NCI-H2227 treated with DMSO at 0.1 percent for 48 hours (cell line): ENCODE measurements around the gene PPA1.
"Not testable (repeated sequence)": the region's sequence is repeated elsewhere in the genome, so short reads cannot be mapped to it uniquely, and the experiment has no call there.

Source experiments
- DNase-seq: peaks from one replicate; lab custom pipeline; 2025; lab: John Stamatoyannopoulos, UW

PPA1 gene

DNA sequence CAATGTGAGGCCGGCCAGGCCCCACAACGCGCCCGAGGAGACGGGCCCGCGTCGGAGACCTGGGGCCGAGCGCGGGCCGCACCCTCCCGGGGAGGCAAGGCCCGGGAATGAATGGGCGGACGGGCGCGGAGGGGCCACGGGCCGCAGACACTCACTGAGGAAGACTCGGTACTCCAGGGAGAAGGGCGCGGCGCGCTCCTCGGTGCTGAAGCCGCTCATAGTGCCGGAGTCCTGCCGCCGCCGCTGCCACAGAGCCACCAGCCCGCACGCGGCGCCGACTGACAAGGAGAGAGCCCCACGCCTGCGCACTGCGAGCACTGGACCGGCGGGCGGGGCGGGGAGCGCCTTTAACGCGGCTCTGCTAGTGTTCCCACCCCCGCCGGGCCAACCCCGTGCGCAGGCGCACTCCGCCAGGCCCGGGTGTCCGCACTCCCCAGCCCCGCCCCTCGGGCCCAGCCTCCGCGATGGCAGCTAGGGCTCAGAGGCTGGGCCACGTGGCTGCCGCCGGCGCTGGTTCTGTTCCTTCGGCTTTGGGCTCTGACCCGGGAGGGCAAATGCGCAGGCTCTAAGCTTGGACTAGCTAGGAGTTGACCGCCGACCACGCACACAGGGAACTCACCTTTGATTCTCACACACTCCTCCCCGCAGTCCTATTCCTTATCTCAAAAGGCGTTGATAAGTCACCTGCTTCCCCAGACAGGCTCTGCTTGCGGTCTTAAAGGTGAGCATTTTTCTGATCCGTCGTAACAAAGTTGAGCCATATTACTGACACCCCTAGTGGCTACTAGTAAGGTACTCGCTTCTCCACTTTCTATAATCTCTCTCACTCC, at the start of gene PPA1:
TSS of gene PPA1 (minus strand) at position 321 of the 830 bp plus-strand sequence. CDS start at position 219, 102 bp downstream.
- peak; percentile 92 for DNase-seq

- no peak for DNase-seq
Observed at GRCh38 chr10:70281609-70282008, 48.4 kb upstream of the PPA1 start.

- no peak for DNase-seq
Observed at GRCh38 chr10:70280099-70280498, 46.9 kb upstream of the PPA1 start.

- DNase-seq: no peak
Observed at GRCh38 chr10:70277396-70278030, 44.3 kb upstream of the PPA1 start.

- no peak for DNase-seq
Observed at GRCh38 chr10:70274643-70275042, 41.4 kb upstream of the PPA1 start.

GRCh38 chr10:70272925-70273316, 39.7 kb upstream of the PPA1 start:
- no peak for DNase-seq

DNA sequence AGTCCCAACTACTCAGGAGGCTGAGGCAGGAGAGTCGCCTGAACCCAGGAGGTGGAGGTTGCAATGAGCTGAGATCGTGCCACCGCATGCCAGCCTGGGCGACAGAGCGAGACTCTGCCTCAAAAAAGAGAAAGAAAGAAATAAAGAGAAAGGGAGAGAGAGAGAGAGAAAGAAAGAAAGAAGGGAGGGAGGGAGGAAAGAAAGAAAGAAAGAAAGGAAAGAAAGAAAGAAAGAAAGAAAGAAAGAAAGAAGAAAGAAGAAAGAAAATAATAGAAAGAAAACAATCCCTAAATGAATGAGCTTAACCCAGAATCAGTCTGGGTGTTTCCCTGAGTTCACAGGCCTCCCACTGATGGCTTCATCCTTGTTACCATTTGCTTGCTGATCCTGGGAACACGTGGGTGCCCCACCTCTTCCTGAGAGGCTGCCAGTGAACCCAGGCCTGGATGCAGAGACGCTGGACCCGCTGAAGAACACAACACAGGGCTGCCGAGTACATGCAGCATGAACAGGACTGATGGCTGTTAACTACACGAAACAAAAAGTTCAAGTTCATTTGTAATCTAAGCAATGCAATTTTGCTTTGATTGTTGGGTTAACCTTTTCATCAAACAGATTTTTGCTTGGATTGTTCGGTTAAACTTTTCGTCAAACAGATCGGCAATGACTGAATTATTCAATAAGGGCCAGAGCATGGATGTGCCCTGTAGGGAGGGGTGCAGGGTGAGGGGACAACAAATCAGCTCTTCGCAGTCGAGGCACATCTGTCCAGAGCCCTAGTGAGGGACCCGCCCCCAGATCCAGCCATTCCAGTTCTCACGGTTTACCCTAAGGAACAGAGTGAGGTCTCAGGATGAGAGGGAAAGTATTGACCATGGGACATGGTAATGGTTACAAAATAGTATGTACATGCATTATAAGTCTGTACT, 39.0 kb upstream of the PPA1 start:
- no peak for DNase-seq

- no peak for DNase-seq
Observed at GRCh38 chr10:70270952-70271351, 37.7 kb upstream of the PPA1 start.

GRCh38 chr10:70269741-70270140, 36.5 kb upstream of the PPA1 start:
- DNase-seq: no peak

DNA sequence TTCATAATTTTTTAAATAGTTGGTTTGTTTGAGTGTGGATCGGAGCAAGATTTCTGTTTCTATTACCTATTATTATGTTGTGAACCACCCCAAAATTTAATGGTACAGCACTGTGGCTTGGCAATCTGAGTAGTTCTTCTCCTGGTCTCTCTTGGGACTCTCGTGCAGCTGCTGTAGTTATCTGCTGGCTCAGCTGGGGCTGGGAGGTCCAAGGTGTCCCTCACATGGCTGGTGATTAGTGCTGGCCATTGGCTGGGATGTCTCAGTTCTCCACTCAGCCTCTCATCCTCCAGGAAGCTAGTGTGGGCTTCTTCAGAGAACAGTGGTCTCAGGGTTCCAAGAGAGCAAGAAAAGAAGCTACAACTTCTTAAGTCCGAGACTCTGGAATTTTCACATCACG, 35.1 kb upstream of the PPA1 start:
- no peak for DNase-seq

DNA sequence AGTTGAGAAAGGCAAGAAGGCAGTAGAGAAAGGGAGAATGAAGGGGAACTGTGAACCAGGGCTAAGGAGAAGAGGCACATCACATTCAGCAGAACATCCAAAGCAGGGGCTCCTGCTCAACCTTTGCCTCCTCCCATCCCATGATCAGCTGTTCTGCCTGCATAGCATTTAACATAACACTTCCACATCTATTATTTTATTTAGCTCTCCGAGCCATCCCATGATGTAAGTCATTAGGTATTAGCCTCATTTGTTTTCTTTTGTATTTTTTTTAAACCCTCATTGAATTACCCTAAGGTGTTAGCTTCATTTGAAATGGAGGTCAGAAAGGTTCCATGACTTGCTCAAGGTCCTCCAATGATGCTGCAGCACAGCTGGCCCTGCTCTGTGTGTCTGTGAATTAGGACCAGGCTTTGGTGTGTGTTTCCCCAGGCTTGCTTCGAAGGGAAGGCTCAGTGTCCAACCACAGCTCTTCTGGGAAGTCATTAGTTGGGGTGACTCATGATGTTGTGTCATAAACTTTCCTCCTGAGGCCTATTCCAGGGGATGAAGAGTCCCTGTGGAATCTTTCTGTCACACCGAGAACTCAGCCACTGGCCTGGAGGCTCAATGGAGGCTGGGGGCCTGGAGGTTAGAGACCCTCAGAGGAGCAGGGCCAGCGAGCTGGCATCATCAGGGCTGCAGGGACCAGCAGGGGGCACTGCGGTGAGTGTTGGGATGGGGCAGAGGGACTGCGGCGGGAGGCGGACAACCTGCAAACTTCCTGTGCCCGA, 34.1 kb upstream of the PPA1 start:
- DNase-seq: no peak

GRCh38 chr10:70266701-70267100, 33.5 kb upstream of the PPA1 start:
- no peak for DNase-seq

DNA sequence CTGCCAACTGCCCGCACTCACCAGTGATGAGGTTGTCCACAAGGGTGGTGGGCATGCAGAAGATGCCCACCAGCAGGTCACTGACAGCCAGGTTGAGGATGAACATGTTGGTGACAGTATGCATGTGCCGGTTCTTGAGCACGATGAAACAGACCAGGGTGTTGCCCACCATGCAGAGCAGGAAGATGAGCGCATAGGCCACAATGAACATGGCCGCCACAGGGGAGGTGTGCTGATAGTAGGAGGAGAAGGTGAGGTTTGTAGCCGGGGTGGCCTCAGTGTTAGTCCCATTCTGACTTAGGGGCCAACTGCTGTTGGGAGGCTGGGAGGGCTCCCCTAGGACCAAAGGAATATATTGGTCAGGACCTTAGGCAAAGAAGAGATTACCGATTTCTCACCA, 32.8 kb upstream of the PPA1 start:
- DNase-seq: no peak

- DNase-seq: no peak
Observed at GRCh38 chr10:70265032-70265689, 31.9 kb upstream of the PPA1 start.

DNA sequence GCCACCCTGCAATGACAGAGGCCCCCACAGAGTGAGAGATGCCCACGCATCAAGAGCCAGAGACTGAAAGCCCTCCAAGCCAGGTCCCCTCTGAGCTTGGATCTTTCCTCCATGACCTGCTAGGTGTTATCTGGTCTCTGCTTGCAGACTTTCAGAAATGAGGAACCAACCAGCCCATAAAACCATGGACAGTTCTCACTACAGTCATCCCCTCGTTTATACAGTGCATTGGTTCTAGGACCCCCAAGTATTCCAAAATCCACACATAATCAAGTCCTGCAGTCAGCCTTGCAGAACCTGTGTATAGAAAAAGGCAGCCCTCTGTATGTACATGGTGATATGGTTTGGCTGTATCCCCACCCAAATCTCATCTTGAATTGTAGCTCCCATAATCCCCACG, 27.5 kb upstream of the PPA1 start:
- no peak for DNase-seq

- no peak for DNase-seq
Observed at GRCh38 chr10:70260259-70260658, 27.0 kb upstream of the PPA1 start.

DNA sequence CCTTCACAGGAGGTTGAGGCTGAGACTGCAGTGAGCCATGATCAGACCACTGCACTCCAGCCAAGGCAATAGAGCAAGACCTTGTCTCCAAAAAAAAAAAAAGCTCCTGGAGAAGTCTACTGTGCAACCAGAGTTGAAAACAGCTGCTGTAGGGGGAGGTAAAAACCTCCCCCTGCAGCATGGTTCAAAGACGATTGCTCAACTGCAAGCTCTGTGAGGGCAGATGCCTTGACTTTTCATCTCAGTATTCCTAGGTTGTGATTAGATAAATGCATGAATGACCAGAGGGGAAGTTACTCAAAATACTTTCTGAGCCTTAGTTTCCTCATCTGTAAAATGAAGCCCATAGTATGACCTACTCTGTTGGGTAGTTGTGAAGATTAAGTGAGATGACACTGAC, 25.0 kb upstream of the PPA1 start:
- no peak for DNase-seq

DNA sequence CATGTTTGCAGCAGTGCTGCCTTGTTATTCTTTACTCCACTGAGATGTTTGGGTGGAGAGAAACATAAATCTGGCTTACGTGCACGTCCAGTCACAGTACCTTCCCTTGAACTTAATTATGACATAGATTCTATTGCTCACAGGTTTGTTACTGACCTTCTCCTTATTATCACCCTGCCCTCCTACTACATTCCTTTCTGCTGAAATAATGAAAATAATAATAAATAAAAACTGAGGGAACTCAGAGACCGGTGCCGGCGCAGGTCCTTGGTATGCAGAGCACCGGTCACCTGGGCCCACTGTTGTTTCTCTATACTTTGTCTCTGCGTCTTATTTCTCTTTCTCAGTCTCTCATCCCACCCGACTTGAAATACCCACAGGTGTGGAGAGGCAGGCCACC, 24.6 kb upstream of the PPA1 start:
- DNase-seq: not testable (repeated sequence)

GRCh38 chr10:70256463-70256862, 23.2 kb upstream of the PPA1 start:
- DNase-seq: no peak

- DNase-seq: no peak
Observed at GRCh38 chr10:70255329-70256299, 22.4 kb upstream of the PPA1 start.
